DMS153 treated with DMSO at 0.1 percent for 48 hours (cell line): ENCODE results near the gene IRGQ.
"Not testable (repeated sequence)": the region's sequence is repeated elsewhere in the genome, so short reads cannot be mapped to it uniquely, and the experiment has no call there.

Experiments
- DNase-seq: peaks from one replicate; lab custom pipeline; 2025; ENCODE audit not compliant: unreplicated experiment; lab: John Stamatoyannopoulos, UW

The IRGQ gene

GRCh38 chr19:43595999-43596841 is at the start of gene IRGQ, which contains the start of gene ZNF576:
TSS of gene IRGQ (minus strand) at chr19:43596134. CDS start at chr19:43595338, 796 bp downstream.
TSS of gene ZNF576 (plus strand) at chr19:43596595. CDS start at chr19:43597109, 514 bp downstream.
- DNase-seq = peak; percentile 98

GRCh38 chr19:43644181-43644580 is 48.2 kb upstream of the IRGQ start:
- DNase-seq = no peak

- no peak for DNase-seq
Measured at GRCh38 chr19:43643326-43643725, 47.4 kb upstream of the IRGQ start.

GRCh38 chr19:43642531-43642930 is 46.6 kb upstream of the IRGQ start:
- DNase-seq = no peak

- DNase-seq = no peak
Measured at GRCh38 chr19:43641333-43641732, 45.4 kb upstream of the IRGQ start.

GRCh38 chr19:43640424-43640757 is 44.5 kb upstream of the IRGQ start:
- no peak for DNase-seq

GRCh38 chr19:43639519-43640423 is 43.8 kb upstream of the IRGQ start, which contains the start of gene CADM4:
TSS of gene CADM4 (minus strand) at chr19:43639850. CDS start at chr19:43639790, 60 bp downstream.
- no peak for DNase-seq

- no peak for DNase-seq
Measured at GRCh38 chr19:43638995-43639518, 43.1 kb upstream of the IRGQ start.

- no peak for DNase-seq
Measured at GRCh38 chr19:43638214-43638994, 42.5 kb upstream of the IRGQ start.

- DNase-seq = no peak
Measured at GRCh38 chr19:43636121-43636683, 40.3 kb upstream of the IRGQ start.

- not testable (repeated sequence) for DNase-seq
Measured at GRCh38 chr19:43635561-43635940, 39.6 kb upstream of the IRGQ start.

GRCh38 chr19:43634872-43635560 is 39.1 kb upstream of the IRGQ start:
- DNase-seq = no peak

- no peak for DNase-seq
Measured at GRCh38 chr19:43634506-43634871, 38.6 kb upstream of the IRGQ start.

- DNase-seq = no peak
Measured at GRCh38 chr19:43634068-43634467, 38.1 kb upstream of the IRGQ start.

GRCh38 chr19:43633520-43633919 is 37.6 kb upstream of the IRGQ start:
- no peak for DNase-seq

- no peak for DNase-seq
Measured at GRCh38 chr19:43631491-43631890, 35.6 kb upstream of the IRGQ start.

GRCh38 chr19:43628646-43629326 is 32.9 kb upstream of the IRGQ start:
- DNase-seq = no peak

- DNase-seq = no peak
Measured at GRCh38 chr19:43626838-43627237, 30.9 kb upstream of the IRGQ start.

GRCh38 chr19:43625918-43626579 is 30.1 kb upstream of the IRGQ start:
- DNase-seq = no peak
